ENCODE data around the gene ADAMTSL1.

ADAMTSL1 gene

DNA sequence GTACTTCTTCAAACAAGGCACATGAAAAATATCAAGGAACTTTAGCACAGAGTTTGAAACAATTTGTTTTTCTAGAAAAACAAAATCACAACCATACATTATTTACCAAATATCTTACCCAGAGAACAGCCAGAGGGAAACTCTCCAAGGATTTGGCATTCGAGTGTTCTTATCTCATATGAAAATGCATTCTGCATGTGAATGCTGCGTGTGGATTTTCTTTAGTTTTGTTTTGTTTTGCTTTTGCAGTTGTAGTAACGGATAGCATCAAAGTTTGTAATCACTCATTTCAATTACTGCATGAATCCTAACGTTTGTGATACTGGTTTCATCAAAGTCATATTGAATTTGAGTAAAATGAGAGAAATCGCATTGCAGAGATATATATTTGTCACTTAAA lies 28.0 kb downstream of the ADAMTSL1 start:
- DNase-seq (ENCODE audit: low spot score), result no peak

DNA sequence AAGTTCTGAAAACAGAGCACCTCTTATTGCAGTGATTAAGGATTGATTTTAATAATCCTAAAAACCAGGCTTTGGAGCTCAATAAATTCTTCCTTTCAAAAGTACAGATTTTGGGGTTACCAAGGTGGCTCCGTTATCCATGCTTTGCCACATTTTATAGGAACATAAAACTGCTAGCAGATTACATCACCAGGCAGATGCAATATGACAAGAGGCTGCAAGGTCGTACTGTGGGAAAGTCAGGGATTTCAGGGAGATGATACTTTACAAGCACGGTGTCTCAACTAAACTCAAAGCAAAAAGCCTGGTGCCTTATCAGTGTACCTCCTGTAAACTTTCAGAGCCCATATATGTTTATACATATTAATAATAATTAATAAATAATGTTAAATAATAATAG lies 28.6 kb downstream of the ADAMTSL1 start:
- no peak for DNase-seq (ENCODE audit: low spot score)

DNA sequence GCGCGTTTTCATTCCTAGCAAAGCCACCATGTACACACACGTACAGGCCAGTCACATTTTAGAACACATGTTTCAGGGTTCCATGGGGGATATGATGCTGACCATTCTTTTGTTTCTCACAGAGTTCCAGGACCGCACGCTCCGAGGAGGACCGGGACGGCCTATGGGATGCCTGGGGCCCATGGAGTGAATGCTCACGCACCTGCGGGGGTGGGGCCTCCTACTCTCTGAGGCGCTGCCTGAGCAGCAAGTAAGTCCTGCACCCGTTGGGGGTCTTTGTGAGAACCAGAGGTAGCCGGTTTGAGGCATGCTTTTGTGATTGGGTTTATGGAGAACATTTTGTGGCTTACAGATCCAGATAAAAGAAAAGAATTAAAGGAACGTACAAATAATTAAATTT lies 30.8 kb downstream of the ADAMTSL1 start:
- DNase-seq (ENCODE audit: low spot score), result no peak

DNA sequence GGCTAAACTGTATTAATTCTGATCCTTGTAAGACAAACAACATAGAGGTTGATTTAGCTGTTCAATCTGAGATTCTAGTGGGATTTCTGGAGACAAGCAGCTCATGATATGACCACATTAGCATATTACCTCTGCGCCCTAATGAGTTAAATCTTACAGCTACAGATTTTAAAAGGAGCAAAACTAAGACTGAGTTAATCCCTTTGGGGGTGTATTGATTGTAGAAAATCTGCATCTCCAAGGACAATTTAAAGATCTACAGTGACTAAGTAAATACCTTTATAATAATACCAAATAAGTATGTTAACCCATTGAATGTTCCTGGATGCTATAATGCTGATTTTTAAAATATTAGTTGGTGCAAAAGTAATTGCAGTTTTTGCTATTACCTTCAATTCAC lies 33.2 kb downstream of the ADAMTSL1 start:
- DNase-seq (ENCODE audit: low spot score), result no peak

DNA sequence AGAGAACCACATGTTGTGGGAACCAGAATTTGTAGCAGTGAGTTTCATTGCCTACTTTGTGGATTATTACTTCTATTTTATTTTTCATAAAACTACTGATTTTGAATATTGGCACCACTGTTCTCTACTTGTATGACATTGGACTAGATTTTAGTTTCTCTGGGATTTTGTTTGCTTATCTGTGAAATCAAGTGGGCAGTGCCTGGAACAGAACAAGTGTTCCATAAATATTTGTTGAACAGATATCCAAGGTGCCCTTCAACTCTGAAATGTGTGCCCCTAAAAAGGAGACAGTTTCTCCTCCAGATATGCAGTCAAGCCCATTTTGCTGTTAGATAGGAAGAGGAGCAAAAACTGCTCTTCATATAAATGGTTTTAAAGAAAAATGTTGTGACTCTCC lies 42.6 kb downstream of the ADAMTSL1 start:
- no peak for DNase-seq (ENCODE audit: low spot score)

DNA sequence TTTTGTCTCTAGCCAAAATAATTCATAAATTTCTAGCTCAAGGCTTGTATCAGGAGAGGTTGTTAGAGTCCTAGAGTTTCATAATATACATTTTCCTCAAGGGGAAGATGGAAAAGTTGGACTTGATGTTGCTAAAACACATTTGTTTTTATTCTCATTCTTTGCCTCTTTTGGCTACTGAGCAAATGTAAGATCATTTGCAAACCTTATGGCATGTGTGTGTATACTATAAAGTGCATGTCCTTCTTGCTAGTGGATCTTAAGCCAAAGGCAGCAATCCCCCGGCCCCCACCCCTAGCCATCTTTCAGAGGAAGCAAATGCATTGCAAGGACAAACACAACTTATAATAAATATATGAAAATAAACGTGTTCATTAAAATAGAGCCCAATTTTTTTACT lies 43.0 kb downstream of the ADAMTSL1 start:
- DNase-seq (ENCODE audit: low spot score), result no peak

DNA sequence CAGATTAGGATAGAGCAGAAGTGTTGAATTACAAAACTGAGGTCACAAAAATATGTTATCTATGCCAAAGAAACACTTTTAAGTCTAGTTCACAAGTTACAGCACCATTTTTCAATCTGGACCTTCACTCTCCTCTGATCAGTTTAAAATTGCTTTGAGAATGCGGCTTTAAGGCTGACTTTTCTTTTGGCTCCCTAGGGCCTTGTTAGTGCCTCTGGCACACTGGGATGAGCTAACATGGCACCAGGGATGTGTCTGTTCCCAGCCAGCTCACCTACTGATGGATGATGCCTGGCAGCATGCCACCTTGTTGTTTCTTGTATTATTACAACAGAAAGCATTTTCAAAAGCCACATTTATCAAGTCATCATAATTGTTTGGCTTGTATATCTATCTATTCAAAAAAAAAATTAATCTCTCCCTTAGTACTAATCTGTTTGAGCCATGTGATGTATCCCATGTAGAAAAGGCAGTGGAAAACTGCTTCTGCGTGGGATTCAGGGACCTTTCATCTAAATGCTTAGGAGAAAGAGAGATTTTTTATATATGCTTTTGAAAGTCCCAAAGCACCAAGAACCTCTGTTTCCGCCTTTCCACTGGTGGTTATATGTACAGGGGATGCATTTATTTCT lies 46.6 kb downstream of the ADAMTSL1 start:
- DNase-seq (ENCODE audit: low spot score), result no peak

DNA sequence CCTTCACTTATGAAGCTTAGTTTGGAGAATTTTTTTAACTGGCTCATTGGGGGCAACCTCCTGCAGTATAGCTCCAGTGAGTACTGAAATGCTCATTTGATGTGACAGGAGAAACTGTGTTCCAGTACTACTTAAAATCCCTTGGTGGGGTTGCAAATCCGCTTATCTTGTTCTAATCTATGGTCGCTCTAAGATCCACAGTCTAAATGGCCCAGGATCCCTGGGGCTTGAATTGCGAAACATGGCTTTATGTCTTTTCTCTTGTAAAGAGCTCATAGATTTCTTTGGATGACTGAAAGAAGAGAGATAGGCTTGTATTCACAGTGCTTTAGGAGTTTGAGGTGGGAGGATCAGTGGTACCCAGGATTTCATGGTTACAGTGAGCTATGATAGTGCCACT lies 52.7 kb downstream of the ADAMTSL1 start:
- no peak for DNase-seq (ENCODE audit: low spot score)

DNA sequence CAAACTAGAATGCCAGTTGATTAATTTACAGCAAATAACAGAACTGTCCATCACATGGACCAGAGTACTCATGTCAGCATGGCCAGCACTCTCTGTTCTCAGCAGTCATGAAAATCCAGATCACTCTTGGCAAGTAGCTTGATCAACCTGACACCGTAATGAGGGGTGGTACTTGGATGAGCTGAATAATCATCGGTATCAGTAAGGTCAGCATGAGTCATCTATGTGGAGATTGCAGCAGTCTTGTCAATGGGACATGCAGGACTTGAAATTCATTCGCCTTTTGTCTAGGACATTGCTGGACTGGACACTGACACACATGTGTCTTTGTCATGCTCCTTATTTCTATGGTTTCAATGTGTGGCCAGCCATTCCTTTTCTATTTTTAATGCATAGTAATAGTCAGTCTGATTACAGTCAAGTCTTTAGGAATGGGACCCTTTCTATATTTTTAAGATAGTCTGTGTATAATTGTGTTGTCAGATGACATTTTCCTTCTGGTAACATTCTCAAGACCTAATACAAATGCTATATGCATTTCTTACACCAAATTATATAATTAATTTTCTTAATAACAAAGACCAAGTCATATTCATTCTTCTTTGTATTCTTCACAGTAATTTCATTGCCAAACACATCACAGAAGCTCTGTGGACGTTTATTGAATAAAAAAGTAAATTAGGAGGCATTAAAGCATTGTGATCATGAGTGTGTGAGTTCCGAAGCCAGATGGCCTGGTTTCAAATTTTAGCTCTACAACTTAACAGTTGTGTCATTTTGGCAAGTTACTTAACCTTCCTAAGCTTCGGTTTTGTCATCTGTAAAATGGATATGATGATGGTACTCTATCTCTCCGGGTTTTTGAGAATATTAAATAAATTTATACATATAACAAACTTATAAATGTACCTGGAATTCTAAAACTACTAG lies 57.4 kb downstream of the ADAMTSL1 start:
- no peak for DNase-seq (ENCODE audit: low spot score)

DNA sequence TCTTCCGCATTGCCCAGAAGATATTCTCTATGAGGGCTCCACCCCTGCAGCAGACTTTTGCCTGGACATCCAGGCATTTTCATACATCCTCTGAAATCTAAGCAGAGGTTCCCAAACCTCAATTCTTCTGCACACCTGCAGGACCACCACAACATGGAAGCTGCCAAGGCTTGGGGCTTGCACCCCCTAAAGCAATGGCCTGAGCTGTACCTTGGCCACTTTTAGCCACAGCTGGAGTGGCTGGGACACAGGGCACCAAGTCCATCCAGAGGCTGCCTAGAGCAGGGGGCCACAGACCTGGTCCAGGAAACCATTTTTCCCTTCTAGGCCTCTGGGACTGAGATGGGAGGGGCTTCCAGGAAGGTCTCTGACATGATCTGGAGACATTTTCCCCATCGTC lies 60.7 kb downstream of the ADAMTSL1 start:
- DNase-seq (ENCODE audit: low spot score), result no peak

DNA sequence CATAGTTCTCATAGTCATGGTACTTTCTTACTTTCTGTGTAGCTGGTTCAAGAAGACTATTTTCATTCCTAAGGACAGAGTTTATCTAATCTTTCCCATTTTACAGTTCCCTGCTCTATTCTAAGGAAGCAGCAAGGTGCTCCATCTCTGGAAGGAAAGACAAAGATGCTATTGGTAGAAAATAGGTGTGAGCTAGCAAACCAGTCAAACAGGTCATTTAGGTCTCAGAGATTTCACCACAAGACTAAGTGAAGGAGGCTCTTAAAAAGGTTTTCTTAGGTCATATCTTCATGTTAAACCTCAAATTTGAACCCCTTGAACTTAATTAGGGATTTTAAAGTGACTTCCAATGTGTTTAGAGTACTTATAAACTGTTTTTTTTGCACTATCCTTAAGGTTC lies 62.6 kb downstream of the ADAMTSL1 start:
- no peak for DNase-seq (ENCODE audit: low spot score)

DNA sequence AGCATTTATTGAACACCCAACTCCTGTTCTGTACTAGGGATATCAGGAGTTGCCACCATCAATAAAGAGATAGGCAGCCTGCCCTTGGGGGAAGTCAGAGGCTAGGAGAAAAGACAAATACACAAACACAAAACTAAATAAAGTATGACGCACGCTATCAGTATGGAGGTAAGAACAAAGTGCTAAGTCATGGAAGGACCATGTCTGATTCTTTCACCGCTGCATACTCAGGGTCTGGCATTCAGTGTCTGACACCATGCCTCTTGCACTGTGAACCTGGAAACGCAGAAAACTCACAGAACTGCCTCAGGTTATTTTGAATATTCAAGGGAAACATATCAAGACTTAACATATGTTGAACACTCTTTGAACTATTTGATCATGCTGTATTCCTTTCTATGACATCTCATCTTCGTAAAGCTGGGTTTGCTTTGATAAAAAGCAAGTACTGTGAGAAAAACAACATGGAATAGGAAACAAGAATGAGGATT lies 65.3 kb downstream of the ADAMTSL1 start:
- DNase-seq (ENCODE audit: low spot score), result no peak

DNA sequence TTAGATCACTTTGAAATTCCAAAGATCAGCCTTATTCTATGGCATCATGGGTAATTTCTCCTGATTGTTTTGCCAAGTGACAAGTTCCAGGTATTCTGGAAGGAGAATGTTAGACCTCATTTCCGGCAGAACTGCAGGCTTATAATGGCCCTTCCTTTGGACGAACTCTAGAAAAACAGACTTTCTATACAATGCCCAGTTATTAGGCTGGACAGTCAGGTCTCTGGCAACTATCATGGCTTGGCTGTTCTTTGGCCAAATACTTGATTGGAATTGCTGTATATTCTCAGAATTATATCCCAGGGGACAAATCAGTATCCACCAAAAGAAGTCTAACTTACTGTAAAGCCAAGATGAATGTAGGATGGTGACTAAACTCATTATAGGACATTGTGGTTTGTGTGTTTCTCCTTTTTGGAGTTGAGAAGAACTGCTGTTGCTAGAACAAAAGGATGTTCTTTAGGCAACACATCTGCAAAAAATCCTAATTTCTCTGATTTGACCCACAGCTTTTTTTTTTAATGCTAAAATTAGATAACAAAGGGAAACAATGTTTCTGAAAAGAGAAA lies 69.0 kb downstream of the ADAMTSL1 start:
- no peak for DNase-seq (ENCODE audit: low spot score)

DNA sequence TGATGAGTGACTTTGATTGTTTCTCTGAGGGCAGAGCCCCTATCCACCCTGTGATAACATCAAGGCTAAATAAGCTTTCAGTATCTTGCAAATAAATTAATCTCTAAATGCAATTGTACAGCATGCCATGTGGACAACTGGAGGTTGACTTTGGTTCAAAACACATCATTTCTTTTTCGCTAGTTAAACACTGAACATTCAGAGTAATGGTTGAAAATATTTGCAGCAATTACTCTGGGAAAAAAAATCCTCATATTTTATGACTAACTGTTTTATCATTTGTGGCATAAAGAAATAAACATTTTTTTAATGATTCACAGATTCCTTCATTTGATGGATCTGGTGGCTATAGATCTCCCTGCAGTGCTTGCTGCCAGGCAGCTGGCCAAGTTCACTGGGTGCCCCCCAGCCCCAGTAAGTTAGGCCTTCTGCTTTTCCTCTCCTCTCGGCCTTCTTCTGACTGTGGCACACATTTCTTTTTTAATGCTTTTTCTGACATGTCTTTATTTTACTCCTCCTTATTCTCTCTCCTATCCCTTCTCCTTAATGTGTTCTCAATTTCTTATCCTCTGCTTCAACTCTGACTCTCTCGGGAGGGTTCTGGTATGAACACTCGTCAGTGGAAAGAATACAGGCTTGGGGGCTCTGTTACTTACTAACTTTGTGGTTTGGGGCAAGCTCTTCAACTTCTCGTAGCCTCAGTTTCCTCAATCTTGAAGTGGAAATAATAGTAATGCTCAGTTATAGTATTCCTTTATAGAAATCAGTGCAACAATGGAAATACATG lies 69.6 kb downstream of the ADAMTSL1 start:
- no peak for DNase-seq (ENCODE audit: low spot score)

DNA sequence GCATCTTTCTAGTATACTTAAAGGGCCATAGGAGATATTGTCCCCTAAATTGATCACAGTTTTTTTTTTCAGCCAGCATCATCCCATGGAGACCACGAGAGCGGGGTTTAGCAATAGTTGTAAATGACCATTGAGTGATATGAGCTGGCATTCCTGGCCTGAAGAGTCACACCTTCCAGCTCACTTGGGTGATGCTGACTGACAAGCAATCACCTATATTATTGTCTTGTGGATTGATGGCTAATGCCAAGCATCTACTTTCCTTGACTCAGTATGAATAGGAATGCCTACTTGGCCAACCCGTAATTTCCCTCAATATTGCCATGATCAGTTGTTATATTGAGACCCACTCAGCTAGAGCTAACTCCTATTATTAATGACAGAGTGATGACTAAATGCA lies 70.5 kb downstream of the ADAMTSL1 start:
- no peak for DNase-seq (ENCODE audit: low spot score)

DNA sequence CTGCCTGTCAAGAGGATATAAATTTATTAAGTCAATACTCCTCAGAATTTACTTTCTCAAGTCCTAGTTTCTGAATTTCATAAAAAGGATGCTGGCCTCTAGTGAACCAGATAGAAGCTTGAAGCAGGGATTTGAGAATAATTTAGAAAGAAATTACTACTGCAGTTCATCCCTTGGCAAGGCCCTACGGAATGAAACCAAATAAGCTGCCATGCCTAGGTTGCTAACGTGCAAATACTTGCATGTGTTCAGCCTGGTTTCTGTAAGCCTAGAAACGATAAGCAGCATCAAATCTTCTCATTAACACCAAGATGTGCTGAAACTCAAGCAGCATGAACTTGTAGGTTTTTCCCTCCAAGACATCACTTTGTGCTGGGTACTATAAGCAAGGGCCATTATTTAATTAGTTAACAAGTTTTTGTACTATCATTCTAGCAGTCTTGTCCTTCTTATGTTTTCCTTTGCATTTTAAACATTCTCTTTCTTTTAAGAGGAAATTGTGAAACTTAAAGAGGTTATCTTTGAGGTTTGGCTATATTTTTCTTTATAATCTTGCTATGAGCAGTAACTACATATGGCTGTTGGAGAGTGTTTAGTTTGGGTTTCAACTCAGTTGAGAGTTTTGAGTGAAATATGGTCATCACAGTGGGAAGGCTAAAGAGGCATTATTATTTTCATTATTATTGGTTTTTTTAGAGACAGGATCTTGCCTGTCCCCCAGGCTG lies 71.8 kb downstream of the ADAMTSL1 start:
- DNase-seq (ENCODE audit: low spot score), result no peak

DNA sequence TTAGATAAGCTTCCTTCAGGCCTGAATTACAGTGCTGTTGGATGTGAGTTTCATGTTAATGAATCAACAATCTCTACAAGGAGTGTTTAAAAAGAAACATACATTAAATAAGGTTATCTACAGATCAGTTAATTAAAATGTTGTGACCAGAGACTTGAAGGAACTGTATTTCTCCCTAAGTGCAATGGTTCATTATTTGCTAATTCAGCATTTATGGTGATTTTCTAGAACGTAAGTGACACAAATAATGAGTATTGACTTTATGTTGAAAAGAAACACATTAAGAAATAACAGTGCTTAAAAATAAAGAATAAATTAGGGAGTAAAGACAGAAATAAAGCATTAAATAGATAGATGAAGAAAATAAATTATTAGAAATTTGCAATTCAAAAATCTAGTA lies 74.5 kb downstream of the ADAMTSL1 start:
- DNase-seq (ENCODE audit: low spot score), result no peak

DNA sequence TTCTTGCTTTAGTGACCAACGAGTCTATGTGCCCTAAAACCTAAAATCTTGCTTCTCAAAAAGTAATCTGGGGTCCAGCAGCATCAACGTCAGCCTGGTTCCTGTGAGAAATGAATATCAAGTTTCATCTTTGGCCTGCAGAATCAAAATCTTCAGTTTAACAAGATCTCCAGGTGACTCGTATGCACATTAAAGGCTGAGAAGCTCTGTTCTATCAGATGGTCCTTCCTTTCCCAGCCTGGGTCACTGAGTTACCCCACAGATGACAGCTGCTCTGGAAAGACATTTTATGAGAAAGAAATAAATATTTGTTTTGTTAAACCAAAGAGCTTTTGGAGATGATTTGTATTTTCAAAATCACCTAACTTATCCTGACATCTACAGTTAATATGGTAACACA lies 75.8 kb downstream of the ADAMTSL1 start:
- no peak for DNase-seq (ENCODE audit: low spot score)

DNA sequence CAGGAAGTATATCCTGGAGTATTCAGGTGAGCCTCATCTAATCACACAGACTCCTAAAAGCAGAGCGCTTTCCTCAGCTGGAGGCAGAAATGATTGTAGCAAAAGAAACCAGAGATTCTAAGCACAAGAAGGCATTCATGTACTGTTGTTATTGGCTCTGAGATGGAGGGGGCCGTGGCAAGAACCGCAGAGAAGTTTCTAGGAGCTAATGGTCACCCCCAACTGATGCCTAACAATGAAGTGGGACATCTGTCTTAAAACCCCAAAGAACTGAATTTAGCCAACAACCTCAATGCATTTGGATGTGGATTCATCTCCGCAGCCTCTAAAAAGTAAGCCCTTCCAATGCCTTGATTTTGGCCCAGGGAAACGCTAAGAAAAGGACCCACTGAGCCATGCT lies 76.3 kb downstream of the ADAMTSL1 start:
- no peak for DNase-seq (ENCODE audit: low spot score)

DNA sequence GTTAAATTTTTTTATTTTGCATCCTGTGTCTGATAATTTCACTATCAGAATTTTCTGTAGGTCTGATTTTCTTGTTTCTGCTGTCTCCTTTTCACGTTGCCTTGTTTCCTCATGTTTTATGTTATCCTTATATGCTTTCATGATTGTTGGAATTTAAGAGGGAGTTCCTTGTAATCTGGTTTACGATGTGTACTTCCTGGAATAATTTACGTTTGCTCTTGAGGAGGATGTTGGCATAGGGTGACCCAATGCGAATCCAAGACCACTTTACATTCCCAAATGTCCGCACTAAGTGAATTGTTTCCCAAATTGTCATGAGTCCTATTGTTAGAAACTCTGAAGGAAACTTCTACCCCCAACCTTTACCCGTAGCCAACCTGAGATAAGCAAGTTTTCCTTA lies 80.3 kb downstream of the ADAMTSL1 start:
- DNase-seq (ENCODE audit: low spot score), result no peak

DNA sequence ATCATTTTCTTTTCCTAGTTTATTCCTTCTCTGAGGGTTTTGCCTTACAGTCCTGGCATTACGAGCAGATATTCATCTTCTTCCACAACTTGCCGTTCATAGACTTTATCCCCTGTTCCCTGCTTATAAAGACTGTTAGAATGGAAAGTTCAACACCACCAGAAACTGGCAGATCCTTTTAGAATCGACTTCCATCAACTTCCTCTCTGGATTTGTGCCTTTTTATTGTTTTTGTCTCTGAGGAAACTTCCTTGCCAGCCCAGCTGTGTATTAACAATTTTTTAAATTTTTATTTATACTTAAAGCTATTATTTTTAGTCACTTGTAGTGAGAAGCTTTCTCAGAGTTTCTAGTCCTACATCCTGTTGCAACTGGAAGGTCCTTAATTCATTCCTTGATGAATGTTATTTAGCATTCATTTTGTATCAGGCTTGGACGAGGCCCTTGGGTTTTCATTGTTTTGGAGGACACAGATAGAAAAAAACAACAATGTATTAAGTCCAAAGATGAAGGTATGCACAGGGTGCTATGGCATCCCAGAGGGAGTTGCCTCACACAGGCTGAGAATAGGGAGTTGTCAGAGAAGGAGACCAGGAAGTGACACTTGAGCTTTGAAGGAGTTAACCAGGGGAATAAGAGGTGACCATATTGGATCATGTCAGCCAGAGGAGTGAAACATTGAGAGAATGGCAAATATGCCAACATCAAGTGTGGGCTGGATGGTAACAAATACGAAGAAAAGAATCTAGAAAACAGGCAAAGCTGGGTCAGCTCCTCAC lies 81.3 kb downstream of the ADAMTSL1 start:
- DNase-seq (ENCODE audit: low spot score), result no peak
